Liver (tissue), 9 donors: ENCODE results near the gene TNFSF8. TPM values are rescaled to one million over a fixed set of nuclear protein-coding genes. Genes with fewer than 3 reads are reported as not detected.

Source experiments
- DNase-seq: peaks from one replicate; pipeline ENCODE4 v3.0.0-alpha.2; 2017; ENCODE audit warnings: low spot score
- H3K27ac ChIP-seq, 2 donors: one replicate each; pipeline ENCODE4 v1.7.0; 2013; ENCODE audit warnings: inconsistent platforms in 2 of 2, low read length in 2 of 2, control low read depth in 1 of 2, low read depth in 1 of 2, mild to moderate bottlenecking in 1 of 2
- H3K27me3 ChIP-seq, 4 donors: one replicate each; pipeline versions ENCODE4 v1.6.1 to v1.7.0; 2013; ENCODE audit warnings: low read length in 3 of 4, inconsistent platforms in 1 of 4, mild to moderate bottlenecking in 1 of 4, moderate library complexity in 1 of 4; ENCODE audit not compliant: control insufficient read depth in 4 of 4, insufficient read depth in 4 of 4
- H3K36me3 ChIP-seq, 4 donors: one replicate each; pipeline versions ENCODE4 v1.6.1 to v1.7.0; 2013; ENCODE audit warnings: low read length in 3 of 4, mild to moderate bottlenecking in 3 of 4, low read depth in 1 of 4, moderate library complexity in 1 of 4; ENCODE audit not compliant: control insufficient read depth in 4 of 4, insufficient read depth in 3 of 4
- H3K4me1 ChIP-seq, 4 donors: one replicate each; pipeline versions ENCODE4 v1.6.1 to v1.7.0; 2013; ENCODE audit warnings: low read length in 3 of 4, mild to moderate bottlenecking in 3 of 4, moderate library complexity in 1 of 4; ENCODE audit not compliant: control insufficient read depth in 4 of 4, insufficient read depth in 4 of 4
- H3K4me3 ChIP-seq, 3 donors: one replicate each; pipeline versions ENCODE4 v1.6.1 to v1.7.0; 2013; ENCODE audit warnings: low read length in 3 of 3, control low read depth in 1 of 3, low read depth in 1 of 3, mild to moderate bottlenecking in 1 of 3
- H3K9ac ChIP-seq, 2 donors: one replicate each; pipeline ENCODE4 v1.7.0; 2013; ENCODE audit warnings: low read length in 2 of 2, mild to moderate bottlenecking in 2 of 2, moderate library complexity in 2 of 2, control low read depth in 1 of 2, low read depth in 1 of 2
- H3K9me3 ChIP-seq, 4 donors: one replicate each; pipeline versions ENCODE4 v1.6.1 to v1.7.0; 2013; ENCODE audit warnings: low read length in 3 of 4; ENCODE audit not compliant: control insufficient read depth in 4 of 4
- GABPA ChIP-seq, 2 donors: IDR thresholded peaks in 1 of 2; conservative IDR thresholded peaks in 1 of 2; 2 replicates each; pipeline ENCODE4 v1.6.1; 2016; ENCODE audit warnings: antibody characterized with exemption in 2 of 2, mild to moderate bottlenecking in 1 of 2, moderate library complexity in 1 of 2
- HNF4A ChIP-seq, 2 donors: conservative IDR thresholded peaks; 2 replicates each; pipeline ENCODE4 v1.6.1; 2016; ENCODE audit warnings: antibody characterized with exemption in 2 of 2, mild to moderate bottlenecking in 2 of 2
- HNF4G ChIP-seq: IDR thresholded peaks from 2 replicates; pipeline ENCODE4 v1.6.1; 2016; ENCODE audit warnings: antibody characterized with exemption
- JUND ChIP-seq, 2 donors: IDR thresholded peaks; 2 replicates each; pipeline ENCODE4 v1.6.1; 2016; ENCODE audit warnings: antibody characterized with exemption in 2 of 2
- NR2F2 ChIP-seq: IDR thresholded peaks from 2 replicates; pipeline ENCODE4 v1.6.1; 2016; ENCODE audit warnings: antibody characterized with exemption
- RAD21 ChIP-seq, 2 donors: IDR thresholded peaks; 2 replicates each; pipeline ENCODE4 v1.6.1; 2016; ENCODE audit warnings: antibody characterized with exemption in 2 of 2, mild to moderate bottlenecking in 2 of 2
- REST ChIP-seq: IDR thresholded peaks from 2 replicates; pipeline ENCODE4 v1.6.1; 2016; ENCODE audit warnings: antibody characterized with exemption, mild to moderate bottlenecking
- RXRA ChIP-seq, 2 donors: IDR thresholded peaks; 2 replicates each; pipeline ENCODE4 v1.6.1; 2017 to 2018; ENCODE audit warnings: antibody characterized with exemption in 2 of 2, mild to moderate bottlenecking in 1 of 2
- TAF1 ChIP-seq: conservative IDR thresholded peaks from 2 replicates; pipeline ENCODE4 v1.6.1; 2016; ENCODE audit warnings: antibody characterized with exemption, mild to moderate bottlenecking
- YY1 ChIP-seq: IDR thresholded peaks from 2 replicates; pipeline ENCODE4 v1.6.1; 2016; ENCODE audit warnings: antibody characterized with exemption, mild to moderate bottlenecking
- ZBTB33 ChIP-seq: IDR thresholded peaks from 2 replicates; pipeline ENCODE4 v1.6.1; 2016; ENCODE audit warnings: antibody characterized with exemption
- WGBS: extraction: QIAGEN DNeasy Blood & Tissue Kit; methylation state at CpG from one replicate; pipeline ENCODE4 v1.1.7; 2013; 5-methylcytosine and 5-hydroxymethylcytosine counted together
- polyA plus RNA-seq, 2 donors: library from polyadenylated mRNA; stranded (reverse) in 1 of 2; unstranded in 1 of 2; fragments of 200-250 nt in 1 of 2; fragments of >200 nt in 1 of 2; fragmentation: Nextera tagmentation in 1 of 2; extraction: Ambion mirVana in 1 of 2; gene quantifications; one replicate each; pipeline versions ENCODE4 v1.2.1 to v1.2.3, GENCODE V29; 2013 to 2015
- total RNA-seq, 2 donors: library from RNA; depleted of rRNA; stranded (reverse); fragments of >200 nt; gene quantifications; one replicate each; pipeline ENCODE4 v1.2.3, GENCODE V29; 2014
- TF ChIP-seq, protein P1 (sequence below): IDR thresholded peaks from 2 replicates; pipeline ENCODE4 v1.6.1; 2016; ENCODE audit warnings: antibody characterized with exemption
- donor health status: healthy.
- donor health status: healthy.
- donor health status: healthy.
- donor health status: healthy.
- donor health status: healthy.

The TNFSF8 gene
- total and polyA plus RNA-seq, 4 donors = 0.28 to 1.4 (median 0.51) TPM

DNA sequence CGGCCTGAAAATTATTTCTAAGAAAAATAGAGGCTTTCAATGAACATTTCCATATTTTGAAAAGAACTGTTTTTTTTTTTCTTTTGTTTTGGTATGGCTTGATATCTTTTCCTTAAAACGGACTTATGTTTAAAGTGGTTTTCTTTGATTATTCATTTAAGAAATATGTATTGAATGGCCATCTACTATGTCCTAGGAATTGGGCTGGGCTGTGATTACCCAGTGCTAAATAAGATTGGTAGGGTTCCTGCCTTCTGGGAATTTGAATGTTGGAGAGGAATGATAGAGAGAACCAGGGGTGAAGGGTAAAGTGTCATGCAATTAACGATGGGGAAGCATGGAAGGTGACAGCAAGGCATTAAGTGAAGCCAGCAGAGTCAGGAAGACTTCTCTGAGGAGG lies 33.2 kb downstream of the TNFSF8 start:
- no peak for TF ChIP-seq HNF4G
- Histone ChIP-seq H3K4me1 (peaks cover 10 to 17% (median 11%) of the 10 kb centered on the region in 4 donors), H3K27ac (no peak overlapping the region), H3K9ac (no peak overlapping the region), H3K9me3 (no peaks in the 10 kb centered on the region), H3K36me3 (no peaks in the 10 kb centered on the region), H3K4me3 (no peak overlapping the region), H3K27me3 (no peaks in the 10 kb centered on the region)
- DNase-seq = no peak
- WGBS = 90% methylated on average over 3 of the region's 3 CpGs

- Histone ChIP-seq H3K36me3 (no peaks in the 10 kb centered on the region), H3K27ac (no peak overlapping the region), H3K9ac (no peak overlapping the region), H3K4me3 (no peak overlapping the region), H3K27me3 (no peaks in the 10 kb centered on the region), H3K9me3 (no peaks in the 10 kb centered on the region), H3K4me1 (peaks cover 10 to 17% (median 11%) of the 10 kb centered on the region in 4 donors)
- TF ChIP-seq HNF4G = no peak
- TF ChIP-seq RAD21 (IDR thresholded peaks at IDR 0.05) = no peak
- no peak for TF ChIP-seq RXRA (IDR thresholded peaks at IDR 0.05)
- no peak for TF ChIP-seq ZBTB33
- no peak for TF ChIP-seq YY1
- no peak for TF ChIP-seq TAF1
- TF ChIP-seq, protein P1, sequence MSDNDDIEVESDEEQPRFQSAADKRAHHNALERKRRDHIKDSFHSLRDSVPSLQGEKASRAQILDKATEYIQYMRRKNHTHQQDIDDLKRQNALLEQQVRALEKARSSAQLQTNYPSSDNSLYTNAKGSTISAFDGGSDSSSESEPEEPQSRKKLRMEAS = no peak
- TF ChIP-seq NR2F2 = no peak
- no peak for TF ChIP-seq GABPA (IDR thresholded peaks at IDR 0.05 in 1 of 2, conservative IDR thresholded peaks at IDR 0.05 in 1 of 2)
- TF ChIP-seq REST = no peak
- DNase-seq = no peak
These were observed 34.0 kb downstream of the TNFSF8 start for GRCh38 chr9:114896344-114896743.

- Histone ChIP-seq H3K9me3 (no peaks in the 10 kb centered on the region), H3K27ac (no peak overlapping the region), H3K9ac (no peak overlapping the region), H3K27me3 (no peaks in the 10 kb centered on the region), H3K4me1 (peaks cover 10 to 17% (median 11%) of the 10 kb centered on the region in 4 donors), H3K4me3 (no peak overlapping the region), H3K36me3 (no peaks in the 10 kb centered on the region)
- DNase-seq = no peak
- TF ChIP-seq RXRA (IDR thresholded peaks at IDR 0.05) = peak in 1 of 2 donors; percentile 18
- peak in 1 of 2 donors; percentile 27 for TF ChIP-seq HNF4A (conservative IDR thresholded peaks at IDR 0.05)
- no peak for TF ChIP-seq JUND (IDR thresholded peaks at IDR 0.05)
These were observed 34.8 kb downstream of the TNFSF8 start for GRCh38 chr9:114895521-114895991.
